ENCODE results near the gene GNAZ.

The GNAZ gene

DNA sequence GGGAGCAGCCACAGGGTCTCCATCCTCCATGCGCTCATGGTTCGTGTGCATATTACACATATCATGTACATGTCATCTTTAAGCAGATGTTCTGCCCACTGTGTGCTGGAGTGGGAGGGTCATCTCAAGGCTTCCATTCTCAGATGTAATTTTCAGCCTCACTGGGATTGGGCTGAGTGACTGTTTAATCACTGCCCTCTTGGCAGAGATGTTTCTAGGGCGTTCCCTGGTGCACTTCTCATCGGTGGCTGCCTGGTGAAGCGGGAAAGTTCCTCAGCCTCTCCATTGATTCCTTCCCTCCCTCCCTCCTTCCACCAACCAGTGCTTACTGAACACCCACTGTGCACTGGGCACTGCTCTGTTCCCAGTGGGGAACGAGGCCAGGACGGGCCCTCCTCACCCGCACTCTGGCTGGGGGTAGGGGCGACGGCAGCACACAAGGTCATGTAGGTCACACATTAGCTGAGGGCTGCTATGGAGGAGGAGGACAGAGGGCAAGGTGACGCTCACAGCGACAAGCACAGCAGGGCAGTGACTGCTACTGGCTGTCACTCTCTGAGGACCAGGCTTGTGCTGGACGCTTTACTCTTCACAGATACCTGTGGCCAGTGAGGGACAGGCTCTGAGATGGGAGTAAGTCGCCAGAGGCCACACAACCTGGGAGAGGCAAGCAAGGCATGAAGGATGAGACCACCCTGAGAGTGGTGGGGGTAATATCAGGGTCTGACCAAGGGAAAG, 22.9 kb downstream of the GNAZ start:
- no peak for DNase-seq

GRCh38 chr22:23094260-23094659, 23.9 kb downstream of the GNAZ start:
- DNase-seq, result no peak

DNA sequence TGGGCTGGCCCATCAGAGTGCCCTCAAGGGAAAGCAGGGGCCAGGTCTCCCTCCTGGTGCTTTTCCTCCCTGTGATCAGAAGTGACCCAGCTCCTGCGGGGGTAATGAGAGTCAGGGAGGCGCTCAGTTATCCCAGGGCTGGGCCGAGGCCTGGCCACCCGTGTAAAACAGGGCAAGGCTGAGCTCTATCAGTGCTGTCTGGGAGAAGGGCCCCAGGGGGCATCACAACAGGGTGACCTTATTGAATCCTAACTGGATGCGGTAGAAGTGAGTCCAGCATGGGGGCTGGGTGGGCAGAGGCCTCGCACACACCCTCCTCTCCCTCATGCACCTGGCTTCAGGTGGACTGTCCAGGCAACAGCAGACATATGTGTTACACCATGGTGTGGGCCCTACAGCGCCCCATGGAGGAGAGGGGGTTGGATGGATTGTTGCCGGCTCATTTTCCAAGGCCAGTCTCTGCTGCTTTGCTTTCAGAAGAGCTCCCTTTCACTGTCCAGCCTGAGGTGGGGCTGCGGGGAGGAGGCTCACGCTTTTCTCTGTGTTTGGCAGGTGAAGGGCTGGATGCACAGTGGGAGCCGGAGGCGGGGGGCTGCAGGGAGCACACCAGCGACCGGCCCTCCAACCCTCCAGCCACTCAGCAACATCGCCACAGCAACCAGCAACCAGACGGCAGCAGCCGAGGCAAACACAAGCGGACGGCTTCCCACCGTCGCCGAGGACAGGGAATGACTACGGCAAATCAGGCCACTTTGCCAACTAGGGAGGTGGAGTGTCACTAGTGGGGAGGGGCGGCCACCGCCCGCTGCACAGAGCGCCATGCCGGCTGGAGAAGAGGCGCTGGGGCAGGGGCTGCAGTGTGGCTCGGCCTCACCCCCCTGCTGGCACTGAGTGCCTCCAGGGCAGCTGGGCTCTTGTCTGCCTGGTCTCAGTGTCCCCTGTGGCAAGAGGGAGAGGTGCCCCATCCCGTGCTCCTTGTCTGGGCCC, 24.7 kb downstream of the GNAZ start:
- DNase-seq, result peak in 2 of 14 donors; percentile 26 to 62

DNA sequence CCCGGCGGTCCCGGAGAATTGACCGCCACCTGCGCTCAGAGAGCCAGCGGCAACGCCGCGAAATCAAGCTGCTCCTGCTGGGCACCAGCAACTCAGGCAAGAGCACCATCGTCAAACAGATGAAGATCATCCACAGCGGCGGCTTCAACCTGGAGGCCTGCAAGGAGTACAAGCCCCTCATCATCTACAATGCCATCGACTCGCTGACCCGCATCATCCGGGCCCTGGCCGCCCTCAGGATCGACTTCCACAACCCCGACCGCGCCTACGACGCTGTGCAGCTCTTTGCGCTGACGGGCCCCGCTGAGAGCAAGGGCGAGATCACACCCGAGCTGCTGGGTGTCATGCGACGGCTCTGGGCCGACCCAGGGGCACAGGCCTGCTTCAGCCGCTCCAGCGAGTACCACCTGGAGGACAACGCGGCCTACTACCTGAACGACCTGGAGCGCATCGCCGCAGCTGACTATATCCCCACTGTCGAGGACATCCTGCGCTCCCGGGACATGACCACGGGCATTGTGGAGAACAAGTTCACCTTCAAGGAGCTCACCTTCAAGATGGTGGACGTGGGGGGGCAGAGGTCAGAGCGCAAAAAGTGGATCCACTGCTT, 25.5 kb downstream of the GNAZ start:
- DNase-seq, result no peak

DNA sequence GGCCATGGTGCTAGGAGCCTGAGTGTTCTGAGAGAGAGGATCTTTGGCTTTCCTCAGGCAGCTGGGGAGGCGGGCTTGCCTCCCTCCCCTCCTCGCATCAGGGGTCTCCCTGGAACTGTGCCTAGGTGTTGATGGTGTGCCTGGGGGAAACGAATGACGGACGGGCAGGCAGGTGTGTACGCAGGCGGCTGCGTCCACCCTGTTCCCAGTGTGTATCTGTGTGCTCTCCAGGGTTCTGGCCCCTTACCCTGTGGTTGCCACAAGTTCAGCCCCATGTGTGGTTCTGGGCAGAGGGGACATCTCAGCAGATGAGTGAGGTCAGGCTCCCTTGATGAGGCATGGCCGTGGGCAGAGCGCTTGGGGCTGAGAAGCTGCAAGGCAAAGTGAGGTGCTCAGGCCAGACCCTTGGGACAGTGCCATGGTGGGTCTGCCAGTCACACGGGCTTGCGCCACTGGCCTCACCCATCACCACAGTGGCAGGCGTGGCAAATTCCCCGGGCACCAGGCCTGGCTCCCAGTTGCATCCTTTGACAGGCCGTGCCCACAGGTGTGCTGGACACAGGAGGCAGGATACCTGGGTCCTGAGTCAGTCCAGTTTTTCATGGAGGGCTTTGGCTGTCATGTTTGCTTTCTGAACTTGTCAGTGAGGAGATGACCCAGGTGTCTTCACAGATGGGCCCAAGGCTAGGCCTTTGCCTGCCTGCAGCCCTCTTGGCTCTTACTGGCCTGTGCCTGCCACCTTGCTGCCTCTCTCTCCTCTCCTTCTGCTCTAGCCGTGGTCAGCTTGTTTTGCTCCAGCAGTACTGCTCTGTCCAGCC, 27.3 kb downstream of the GNAZ start:
- DNase-seq, result peak in 1 of 14 donors; percentile 62

DNA sequence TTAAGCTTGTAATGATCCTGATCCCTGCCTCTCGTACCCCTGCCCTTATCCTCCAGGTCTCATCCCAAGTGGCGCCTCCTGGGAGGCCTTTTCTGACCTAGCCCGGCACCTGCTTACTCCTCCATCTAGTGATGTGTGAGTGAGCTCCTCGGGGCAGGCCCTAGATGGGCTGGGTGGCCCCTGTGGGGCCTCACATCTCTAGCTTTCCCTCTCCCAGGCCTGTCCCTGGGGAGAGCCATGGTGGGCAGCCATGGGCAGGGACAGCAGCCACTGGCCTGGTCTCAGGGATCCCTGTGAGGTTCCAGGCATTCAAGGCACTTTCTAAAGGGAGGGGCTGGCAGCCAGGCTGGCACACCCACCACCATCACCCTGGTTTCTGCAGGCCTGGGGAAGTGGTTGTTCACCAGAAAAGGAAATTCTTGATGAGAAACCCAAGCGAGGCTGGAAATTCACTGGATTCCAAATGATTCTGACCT, 27.9 kb downstream of the GNAZ start:
- DNase-seq, result peak in 3 of 14 donors; percentile 55 to 61 (median 57)

- peak in 13 of 14 donors; percentile 27 to 99 (median 72) for DNase-seq
Observed at GRCh38 chr22:23098718-23099530, 28.6 kb downstream of the GNAZ start.

- peak in 1 of 14 donors; percentile 45 for DNase-seq
Observed at GRCh38 chr22:23099531-23099804, 29.1 kb downstream of the GNAZ start.

- DNase-seq, result no peak
Observed at GRCh38 chr22:23100124-23100801, 29.9 kb downstream of the GNAZ start.

DNA sequence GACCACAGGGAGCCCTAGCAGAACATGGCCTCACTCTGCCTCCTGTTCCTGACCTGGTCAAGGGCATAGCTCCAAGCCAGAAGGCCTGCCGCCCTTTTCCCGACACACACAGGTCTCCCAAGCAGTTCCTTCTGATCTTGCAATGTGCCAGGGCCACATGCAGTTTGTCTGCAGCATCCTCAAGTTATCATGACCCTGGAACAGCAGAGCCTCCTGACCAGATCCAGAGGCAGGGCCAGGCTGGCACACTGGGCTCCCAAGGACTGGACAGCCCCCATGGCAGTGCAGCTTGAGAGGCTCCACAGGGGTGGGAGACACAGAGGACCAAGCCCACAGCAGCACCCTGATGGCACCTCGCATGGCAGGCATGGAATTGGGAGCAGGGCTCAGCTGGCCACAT, 31.2 kb downstream of the GNAZ start:
- no peak for DNase-seq

- no peak for DNase-seq
Observed at GRCh38 chr22:23102002-23102655, 31.8 kb downstream of the GNAZ start.

- peak in 5 of 14 donors; percentile 35 to 60 (median 40) for DNase-seq
Observed at GRCh38 chr22:23102776-23103175, 32.5 kb downstream of the GNAZ start.

- DNase-seq, result peak in 8 of 14 donors; percentile 20 to 94 (median 40)
Observed at GRCh38 chr22:23103199-23103954, 33.1 kb downstream of the GNAZ start.

DNA sequence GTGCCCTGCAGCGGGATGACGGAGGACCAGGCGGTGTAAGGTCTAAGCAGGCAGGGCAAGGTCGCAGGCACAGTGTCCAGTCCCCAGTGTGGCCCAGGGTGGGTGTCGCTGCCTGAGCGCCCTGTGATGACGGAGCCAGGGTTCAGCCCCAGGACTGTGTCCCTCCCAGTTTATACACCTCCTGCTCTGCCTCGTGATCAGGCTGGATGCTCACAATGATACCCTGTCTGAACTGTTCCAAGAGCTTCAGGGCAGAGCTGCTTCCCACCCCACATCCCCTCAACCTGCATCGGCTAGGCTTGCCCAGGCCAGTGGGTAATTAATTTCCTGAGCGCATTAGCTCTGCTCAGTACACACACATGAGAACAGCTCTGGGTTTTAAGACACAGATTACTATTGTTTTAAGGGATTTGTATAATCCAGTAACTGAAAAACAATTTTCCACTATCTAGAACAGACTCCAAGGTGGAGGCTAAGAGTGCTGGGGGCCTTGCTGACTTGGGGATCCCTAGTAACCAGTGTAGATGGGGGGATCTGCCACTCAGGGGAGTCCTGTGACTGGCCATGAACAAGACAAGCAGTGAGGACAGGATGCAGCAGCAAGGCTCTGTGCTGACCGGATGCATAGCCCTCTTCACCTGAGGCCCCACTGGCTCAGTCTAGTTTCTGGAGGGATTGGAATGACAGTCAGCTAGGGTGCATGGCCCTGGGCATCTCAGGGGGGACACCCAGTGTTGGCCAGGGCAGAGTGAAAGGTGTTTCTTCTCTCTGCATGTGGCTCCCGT, 34.1 kb downstream of the GNAZ start:
- peak in 3 of 14 donors; percentile 25 to 47 (median 32) for DNase-seq

GRCh38 chr22:23105304-23105703, 35.0 kb downstream of the GNAZ start:
- DNase-seq, result no peak

GRCh38 chr22:23105919-23106318, 35.6 kb downstream of the GNAZ start:
- no peak for DNase-seq

GRCh38 chr22:23106344-23106743, 36.0 kb downstream of the GNAZ start:
- peak in 4 of 14 donors; percentile 14 to 93 (median 30) for DNase-seq

DNA sequence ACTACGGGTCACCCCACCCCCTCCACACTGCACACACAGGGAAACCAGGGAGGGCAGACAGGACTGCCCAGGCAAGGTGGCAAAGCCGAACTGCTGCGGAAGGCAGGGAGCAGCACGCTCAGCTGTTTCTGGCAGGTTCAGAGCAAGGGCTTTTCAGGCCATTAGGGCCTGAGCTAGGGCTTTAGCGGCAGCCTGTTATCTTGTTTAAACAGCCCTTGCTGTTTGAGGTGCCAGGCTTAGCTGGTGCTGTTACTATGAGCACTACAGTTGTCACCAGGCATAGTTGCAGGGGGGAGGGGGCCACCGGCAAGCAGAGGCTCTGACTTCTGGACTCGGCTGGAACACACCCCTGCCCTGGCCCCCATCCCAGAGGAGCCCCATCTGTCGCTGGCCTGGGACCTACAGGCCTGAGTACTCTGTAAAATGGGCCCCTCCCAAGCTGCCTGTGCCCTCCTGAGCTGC, 36.6 kb downstream of the GNAZ start:
- DNase-seq, result peak in 1 of 14 donors; percentile 30

Data from C1 segment of cervical spinal cord (tissue), 14 donors.